ENCODE results near the gene DDRGK1.

The DDRGK1 gene

GRCh38 chr20:3243718-3244358 lies 39.4 kb upstream of the DDRGK1 start:
- Histone ChIP-seq H3K4me1 (ENCODE audit: control insufficient read depth, low read length) (peaks cover 1% of the 10 kb centered on the region; the same call in 1 of the 2 replicates), H3F3A (ENCODE audit: control insufficient read depth, insufficient read depth) (no peaks in the 10 kb centered on the region), H3K36me3 (ENCODE audit: control insufficient read depth, low read length) (no peaks in the 10 kb centered on the region), H3K4me2 (ENCODE audit: low read length) (no peak overlapping the region), H3K9me2 (replicated peaks; ENCODE audit: control insufficient read depth, low read length) (no peaks in the 10 kb centered on the region), H3K9me3 (ENCODE audit: control insufficient read depth, insufficient read depth, low read length) (no peaks in the 10 kb centered on the region), H4K20me1 (ENCODE audit: control insufficient read depth, insufficient read depth, low read depth, low read length) (no peaks in the 10 kb centered on the region), H3K27me3 (ENCODE audit: control insufficient read depth, low read length) (peaks cover 30% of the 10 kb centered on the region), H3K27ac (ENCODE audit: low read depth, low read length) (no peak overlapping the region), H3K4me3 (ENCODE audit: low read length) (no peak overlapping the region), H3K79me2 (ENCODE audit: control insufficient read depth, low read length) (no peaks in the 10 kb centered on the region)
- no peak for TF ChIP-seq CTCF (IDR thresholded peaks at IDR 0.05; ENCODE audit: low read depth, low read length, poor library complexity, severe bottlenecking)
- no peak for TF ChIP-seq EZH2phosphoT487 (IDR thresholded peaks at IDR 0.05; ENCODE audit: borderline replicate concordance, low read length)

GRCh38 chr20:3242172-3242692 lies 37.8 kb upstream of the DDRGK1 start:
- no peaks in the 10 kb centered on the region for H3K79me2 ChIP-seq (ENCODE audit: control insufficient read depth, low read length)
- H3K4me1 ChIP-seq (ENCODE audit: control insufficient read depth, low read length): peaks cover 7% of the 10 kb centered on the region; the same call in 1 of the 2 replicates
- no peak overlapping the region for H3K4me2 ChIP-seq (ENCODE audit: low read length)
- H3K27ac ChIP-seq (ENCODE audit: low read depth, low read length): no peak overlapping the region
- no peak for TF ChIP-seq CTCF (IDR thresholded peaks at IDR 0.05; ENCODE audit: low read depth, low read length, poor library complexity, severe bottlenecking)
- no peak for TF ChIP-seq EZH2phosphoT487 (IDR thresholded peaks at IDR 0.05; ENCODE audit: borderline replicate concordance, low read length)
- H3K9me3 ChIP-seq (ENCODE audit: control insufficient read depth, insufficient read depth, low read length): no peaks in the 10 kb centered on the region
- H3K27me3 ChIP-seq (ENCODE audit: control insufficient read depth, low read length): peaks cover 33% of the 10 kb centered on the region
- no peaks in the 10 kb centered on the region for H3F3A ChIP-seq (ENCODE audit: control insufficient read depth, insufficient read depth)
- H4K20me1 ChIP-seq (ENCODE audit: control insufficient read depth, insufficient read depth, low read depth, low read length): no peaks in the 10 kb centered on the region
- no peaks in the 10 kb centered on the region for H3K9me2 ChIP-seq (replicated peaks; ENCODE audit: control insufficient read depth, low read length)
- H3K36me3 ChIP-seq (ENCODE audit: control insufficient read depth, low read length): no peaks in the 10 kb centered on the region
- H3K4me3 ChIP-seq (ENCODE audit: low read length): no peak overlapping the region

GRCh38 chr20:3240776-3241363 lies 36.4 kb upstream of the DDRGK1 start:
- Histone ChIP-seq H3K27ac (ENCODE audit: low read depth, low read length) (no peak overlapping the region), H3K4me2 (ENCODE audit: low read length) (no peak overlapping the region), H3K4me3 (ENCODE audit: low read length) (no peak overlapping the region), H3K36me3 (ENCODE audit: control insufficient read depth, low read length) (no peaks in the 10 kb centered on the region), H3K9me2 (replicated peaks; ENCODE audit: control insufficient read depth, low read length) (no peaks in the 10 kb centered on the region), H3K9me3 (ENCODE audit: control insufficient read depth, insufficient read depth, low read length) (no peaks in the 10 kb centered on the region), H4K20me1 (ENCODE audit: control insufficient read depth, insufficient read depth, low read depth, low read length) (no peaks in the 10 kb centered on the region), H3K27me3 (ENCODE audit: control insufficient read depth, low read length) (peaks cover 41% of the 10 kb centered on the region), H3K4me1 (ENCODE audit: control insufficient read depth, low read length) (peaks cover 7% of the 10 kb centered on the region; the same call in 1 of the 2 replicates), H3K79me2 (ENCODE audit: control insufficient read depth, low read length) (no peaks in the 10 kb centered on the region), H3F3A (ENCODE audit: control insufficient read depth, insufficient read depth) (no peaks in the 10 kb centered on the region)
- TF ChIP-seq CTCF (IDR thresholded peaks at IDR 0.05; ENCODE audit: low read depth, low read length, poor library complexity, severe bottlenecking): no peak
- no peak for TF ChIP-seq EZH2phosphoT487 (IDR thresholded peaks at IDR 0.05; ENCODE audit: borderline replicate concordance, low read length)
